HG03521 (cell line): ENCODE data around the gene ZBED1.
"Not testable (repeated sequence)": the region's sequence is repeated elsewhere in the genome, so short reads cannot be mapped to it uniquely, and the experiment has no call there.

Experiments used
- ATAC-seq: cut with Tn5 transposase; IDR thresholded peaks from one replicate; pipeline ENCODE4 v1.9.1; 2021; ENCODE audit warnings: mild to moderate bottlenecking, moderate library complexity; ENCODE audit not compliant: unreplicated experiment

ZBED1 gene

DNA sequence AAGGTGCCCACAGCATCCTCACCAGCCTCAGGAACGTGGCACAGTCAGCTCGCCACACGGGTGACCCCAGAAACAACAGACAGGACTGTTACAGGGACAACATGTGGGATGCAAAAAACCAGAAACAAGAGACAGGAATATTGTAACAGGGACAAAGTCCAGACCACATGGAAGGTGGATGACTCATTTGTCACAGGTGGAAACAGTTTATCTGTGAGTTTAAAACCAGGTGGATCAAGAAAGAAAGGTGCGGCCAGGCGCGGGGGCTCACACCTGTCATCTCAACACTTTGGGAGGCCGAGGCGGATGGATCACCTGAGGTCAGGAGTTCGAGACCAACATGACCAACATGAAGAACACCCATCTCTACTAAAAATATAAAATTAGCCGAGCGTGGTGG, 23.5 kb downstream of the ZBED1 start:
- not testable (repeated sequence) for ATAC-seq

- ATAC-seq, result no peak
These were observed 25.6 kb downstream of the ZBED1 start for GRCh38 chrX:2474963-2475726.

GRCh38 chrX:2474280-2474962, 26.4 kb downstream of the ZBED1 start:
- ATAC-seq, result no peak

- ATAC-seq, result not testable (repeated sequence)
These were observed 27.7 kb downstream of the ZBED1 start for GRCh38 chrX:2473064-2473463.

GRCh38 chrX:2471641-2472040, 29.1 kb downstream of the ZBED1 start:
- no peak for ATAC-seq

- not testable (repeated sequence) for ATAC-seq
These were observed 29.6 kb downstream of the ZBED1 start for GRCh38 chrX:2471126-2471525.

GRCh38 chrX:2469852-2470251, 30.9 kb downstream of the ZBED1 start:
- ATAC-seq, result not testable (repeated sequence)

GRCh38 chrX:2469196-2469685, 31.5 kb downstream of the ZBED1 start:
- ATAC-seq, result no peak

- ATAC-seq, result no peak
These were observed 32.2 kb downstream of the ZBED1 start for GRCh38 chrX:2468261-2469195.

DNA sequence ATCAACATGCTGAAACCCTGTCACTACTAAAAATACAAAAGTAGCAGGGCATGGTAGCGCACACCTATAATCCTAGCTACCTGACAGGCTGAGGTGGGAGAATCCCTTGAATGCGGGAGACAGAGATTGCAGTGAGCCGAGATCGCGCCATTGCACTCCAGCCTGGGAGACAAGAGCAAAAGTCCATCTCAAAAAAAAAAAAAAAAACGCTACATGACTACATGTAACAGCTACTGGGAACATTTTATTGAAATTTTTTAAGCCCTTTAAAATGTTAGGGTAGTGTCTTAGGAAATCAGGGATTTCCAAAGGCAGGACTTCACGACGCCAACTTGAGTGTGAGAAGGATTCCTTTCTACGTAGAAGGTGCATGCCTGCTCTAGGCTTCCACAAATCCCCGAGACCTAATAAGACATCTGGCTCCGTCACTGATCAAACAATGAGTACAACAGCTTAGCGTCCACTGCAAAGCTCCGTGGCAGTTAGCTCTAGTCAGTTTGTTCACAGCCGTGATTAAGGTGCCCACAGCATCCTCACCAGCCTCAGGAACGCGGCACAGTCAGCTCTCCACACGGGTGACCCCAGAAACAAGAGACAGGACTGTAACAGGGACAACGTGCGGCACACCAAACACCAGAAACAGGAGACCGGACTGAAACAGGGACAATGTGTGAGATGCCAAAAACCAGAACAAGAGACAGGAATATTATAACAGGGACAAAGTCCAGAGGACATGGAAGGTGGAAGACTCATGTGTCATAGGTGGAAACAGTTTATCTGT, 33.7 kb downstream of the ZBED1 start:
- no peak for ATAC-seq

DNA sequence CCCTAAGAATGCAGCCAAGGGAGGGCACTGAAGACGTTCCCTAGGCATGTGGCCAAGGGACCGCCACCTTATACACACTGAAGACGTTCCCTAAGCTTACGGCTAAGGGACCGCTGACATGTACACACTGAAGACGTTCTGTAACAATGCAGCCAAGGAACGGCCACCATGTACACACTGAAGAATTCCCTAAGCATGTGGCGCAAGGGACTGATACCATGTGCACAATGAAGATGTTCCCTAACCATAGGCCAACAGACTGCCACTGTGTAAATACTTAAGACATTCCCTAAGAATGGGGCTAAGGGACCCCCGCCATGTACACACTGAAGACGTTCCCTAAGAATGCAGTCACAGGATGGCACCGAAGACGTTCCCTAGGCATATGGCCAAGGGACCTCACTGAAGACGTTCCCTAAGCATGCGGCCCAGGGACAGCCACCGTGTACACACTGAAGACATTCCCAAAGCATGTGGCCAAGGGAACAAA, 36.1 kb downstream of the ZBED1 start:
- ATAC-seq, result no peak

DNA sequence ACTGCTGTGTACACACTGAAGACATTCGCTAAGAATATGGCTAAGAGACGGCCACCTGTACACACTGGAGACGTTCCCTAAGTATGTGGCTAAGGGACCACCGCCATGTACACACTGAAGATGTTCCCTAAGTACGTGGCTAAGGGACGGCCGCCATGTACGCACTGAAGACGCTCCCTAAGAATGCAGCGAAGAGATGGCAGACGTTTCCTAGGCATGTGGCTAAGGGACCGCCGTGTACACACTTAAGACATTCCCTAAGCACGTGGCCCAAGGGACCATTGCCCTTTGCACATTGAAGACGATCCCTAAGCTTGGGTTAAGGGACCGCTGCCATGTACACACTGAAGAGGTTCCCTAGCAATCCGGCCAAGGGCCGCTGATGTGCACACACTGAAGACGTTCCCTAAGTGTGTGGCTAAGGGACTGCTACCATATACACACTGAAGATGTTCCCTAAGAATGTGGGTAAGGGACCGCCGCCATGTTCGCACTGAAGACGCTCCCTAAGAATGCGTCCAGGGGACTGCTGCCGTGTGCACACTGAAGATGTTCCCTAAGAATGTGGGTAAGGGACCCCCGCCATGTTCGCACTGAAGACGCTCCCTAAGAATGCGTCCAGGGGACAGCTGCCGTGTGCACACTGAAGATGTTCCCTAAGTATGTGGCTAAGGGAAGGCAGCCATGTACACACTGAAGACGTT, 36.7 kb downstream of the ZBED1 start:
- no peak for ATAC-seq

DNA sequence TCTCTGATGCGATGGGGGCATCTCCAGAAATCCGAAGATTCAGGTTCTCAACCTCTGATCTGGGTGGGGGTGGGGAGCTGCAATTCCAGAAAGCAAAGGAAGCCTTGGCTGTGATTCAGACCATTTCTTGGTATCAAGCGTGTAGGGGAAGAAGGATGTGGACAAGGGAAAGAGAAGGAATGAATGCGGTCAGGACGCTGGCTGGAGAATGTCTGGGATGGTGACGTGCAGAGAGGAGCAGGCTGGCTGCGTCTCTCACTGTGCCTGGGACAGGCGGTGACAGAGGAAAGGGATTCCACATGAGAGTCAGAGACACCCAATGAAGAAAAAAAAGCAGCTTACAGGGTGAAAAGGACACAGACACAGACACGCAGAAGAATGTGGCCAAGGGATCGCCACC, 37.3 kb downstream of the ZBED1 start:
- ATAC-seq, result not testable (repeated sequence)

DNA sequence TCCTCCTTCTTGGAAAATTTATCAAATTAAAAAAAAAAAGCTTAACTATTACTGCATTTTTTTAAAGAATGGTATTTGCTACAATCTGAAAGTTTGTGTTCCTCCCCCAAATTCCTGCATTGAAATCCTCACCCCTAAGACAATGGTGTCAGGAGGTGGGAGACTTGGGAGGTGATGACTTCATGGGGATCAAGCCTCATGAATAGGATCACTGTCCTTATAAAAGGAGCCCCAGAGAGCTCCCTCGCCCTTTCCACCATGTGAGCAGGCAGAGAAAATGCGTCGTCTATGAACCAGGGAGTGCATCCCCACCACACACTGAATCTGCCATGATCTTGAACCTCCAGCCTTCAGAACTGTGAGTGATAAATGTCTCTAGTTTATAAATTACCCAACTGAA, 38.0 kb downstream of the ZBED1 start:
- ATAC-seq, result no peak

DNA sequence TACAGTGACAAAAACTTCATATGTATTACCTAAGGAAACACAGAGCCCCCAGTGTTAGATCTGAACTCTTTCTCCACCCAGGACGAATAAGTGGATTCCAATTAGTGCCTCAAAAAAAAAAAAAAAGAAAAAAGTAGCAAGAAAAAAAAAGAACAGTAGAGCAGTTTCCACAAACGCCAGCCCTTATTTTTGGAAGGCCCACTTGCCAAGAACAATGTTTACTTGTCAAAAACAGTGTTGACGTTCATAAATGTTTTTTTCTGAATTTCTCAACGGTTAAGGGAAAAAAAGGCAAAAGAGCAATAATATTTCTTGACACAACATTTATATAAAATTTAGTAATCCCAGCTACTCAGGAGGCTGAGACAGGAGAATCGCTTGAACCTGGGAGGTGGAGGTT, 38.7 kb downstream of the ZBED1 start:
- no peak for ATAC-seq

DNA sequence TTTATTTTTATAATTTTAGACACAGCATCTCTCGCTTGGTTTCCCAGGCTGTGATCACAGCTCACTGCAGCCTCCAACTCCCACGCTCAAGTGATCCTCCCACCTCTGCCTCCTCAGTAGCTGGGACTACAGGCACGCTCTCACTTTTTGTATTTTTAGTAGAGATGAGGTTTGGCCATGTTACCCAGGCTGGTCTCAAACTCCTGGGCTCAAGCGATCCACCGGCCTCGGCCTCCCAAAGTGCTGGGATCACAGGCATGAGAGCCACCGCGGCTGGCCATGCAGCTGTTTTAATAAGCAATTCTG, 39.1 kb downstream of the ZBED1 start:
- ATAC-seq, result no peak

DNA sequence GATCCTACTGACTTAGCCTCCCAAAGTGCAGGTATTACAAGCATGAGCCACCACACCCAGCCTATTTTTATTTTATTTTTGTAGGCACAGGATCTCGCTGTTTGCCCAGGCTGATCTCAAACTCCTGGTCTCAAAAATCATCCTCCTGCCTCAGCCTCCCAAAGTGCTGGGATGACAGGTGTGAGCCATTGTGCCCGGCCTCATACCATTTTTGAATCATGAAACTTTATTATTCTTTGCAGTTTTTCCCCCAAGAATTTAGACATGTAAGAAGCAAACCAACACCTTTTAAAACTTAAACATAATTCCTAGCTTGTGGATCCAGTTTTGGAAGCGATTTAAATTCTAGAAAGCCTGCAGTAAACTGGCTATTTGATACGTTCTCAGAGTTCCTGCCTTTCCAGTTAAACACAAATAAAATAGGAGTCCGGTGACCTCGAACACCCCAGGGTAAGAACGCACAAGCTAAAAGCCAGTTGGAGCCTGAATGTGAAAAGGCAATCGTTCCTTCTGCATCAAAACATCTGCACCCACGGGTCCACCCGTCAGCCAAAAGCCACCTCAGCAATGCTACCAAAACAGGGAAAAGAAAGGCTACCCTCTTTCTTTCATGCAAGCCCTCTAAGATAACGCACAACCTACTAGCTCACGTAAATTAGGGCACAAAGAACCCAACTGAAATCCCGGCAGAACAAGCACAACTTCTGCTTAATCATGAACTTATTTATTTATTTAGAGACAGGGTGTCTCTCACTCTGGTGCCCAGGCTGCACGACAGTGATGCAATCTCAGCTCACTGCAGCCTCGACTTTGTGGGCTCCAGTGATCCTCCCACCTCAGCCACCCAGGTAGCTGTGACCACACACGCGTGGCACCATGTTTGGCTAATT, 39.7 kb downstream of the ZBED1 start:
- not testable (repeated sequence) for ATAC-seq

DNA sequence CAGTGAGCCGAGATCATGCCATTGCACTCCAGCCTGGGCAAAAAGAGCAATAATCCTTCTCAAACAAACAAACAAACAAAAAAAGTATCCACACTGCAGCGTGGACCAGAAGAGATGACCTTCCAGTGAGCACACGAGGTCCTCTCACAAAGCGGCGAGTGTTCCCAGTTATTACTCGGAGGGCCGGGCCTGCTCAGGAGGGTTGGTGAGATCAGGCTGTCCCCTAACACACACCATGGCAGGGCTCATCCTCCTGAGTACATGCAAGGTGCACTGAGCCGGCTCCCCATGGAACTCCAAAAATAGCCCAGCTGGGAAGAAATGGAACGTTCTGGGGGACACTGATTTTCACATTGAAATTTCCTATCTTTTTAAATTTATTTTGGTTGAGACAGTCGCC, 40.7 kb downstream of the ZBED1 start:
- ATAC-seq, result not testable (repeated sequence)

GRCh38 chrX:2458309-2458708, 42.5 kb downstream of the ZBED1 start:
- no peak for ATAC-seq
